ENCODE measurements around the gene ANKS1B.
"Not testable (repeated sequence)": the region's sequence is repeated elsewhere in the genome, so short reads cannot be mapped to it uniquely, and the experiment has no call there.

ANKS1B gene

DNA sequence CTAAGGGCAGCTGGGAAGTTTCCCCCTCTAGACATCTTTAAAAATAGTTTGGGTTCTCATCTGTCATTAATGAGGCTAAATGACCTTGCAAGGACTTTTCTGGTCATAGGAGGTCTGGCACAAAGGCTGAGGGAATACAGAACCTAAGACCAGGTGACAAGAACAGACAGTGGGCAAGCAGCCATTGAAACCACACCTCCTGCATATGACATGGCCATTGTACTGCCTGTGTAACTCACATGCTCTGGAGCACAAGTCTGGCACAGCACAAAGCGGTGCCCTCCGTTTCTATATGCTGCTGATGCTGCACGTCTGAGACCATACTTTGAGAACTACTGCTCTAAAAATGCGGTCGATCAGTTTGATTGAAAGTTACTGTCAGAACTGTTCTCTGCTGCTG lies 1196.3 kb downstream of the ANKS1B start:
- DNase-seq, result no peak

DNA sequence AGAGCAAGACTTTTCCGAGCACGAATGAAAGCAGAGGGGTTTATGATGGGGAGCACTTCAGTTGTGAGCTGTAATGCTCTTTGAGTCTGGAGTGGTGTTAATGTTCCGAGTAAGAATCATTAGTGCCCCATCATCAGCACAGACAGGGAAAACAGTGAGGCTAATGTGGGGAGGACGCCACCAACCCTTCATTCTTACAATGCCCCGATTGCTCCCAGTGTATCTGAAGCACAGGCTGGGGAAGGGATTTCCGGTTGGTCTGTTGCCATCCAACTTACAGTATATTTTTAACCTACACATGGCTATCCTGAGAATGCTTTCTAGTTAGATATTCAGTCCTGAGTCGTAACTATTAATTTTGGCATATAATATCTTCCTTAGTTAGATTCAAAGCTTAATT lies 1198.1 kb downstream of the ANKS1B start:
- no peak for DNase-seq

DNA sequence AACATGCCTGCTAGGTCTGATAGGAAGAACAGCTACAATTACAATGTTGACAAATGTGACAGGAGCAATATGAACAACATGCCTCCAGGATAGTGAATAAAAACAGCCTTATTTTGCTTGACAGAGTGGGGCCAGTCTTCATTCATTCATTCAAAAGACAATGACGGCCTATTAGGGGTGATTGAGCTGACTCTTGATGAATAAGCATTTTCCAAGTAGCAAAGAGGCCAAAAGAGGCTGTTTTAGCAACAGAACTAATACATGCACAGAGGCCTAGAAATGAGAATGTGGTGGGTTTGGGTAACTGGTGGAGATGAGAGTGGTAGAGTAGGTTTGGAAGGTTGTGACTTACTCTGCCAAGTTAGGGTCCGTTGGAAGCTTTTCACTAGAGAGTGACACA lies 1201.3 kb downstream of the ANKS1B start:
- no peak for DNase-seq

DNA sequence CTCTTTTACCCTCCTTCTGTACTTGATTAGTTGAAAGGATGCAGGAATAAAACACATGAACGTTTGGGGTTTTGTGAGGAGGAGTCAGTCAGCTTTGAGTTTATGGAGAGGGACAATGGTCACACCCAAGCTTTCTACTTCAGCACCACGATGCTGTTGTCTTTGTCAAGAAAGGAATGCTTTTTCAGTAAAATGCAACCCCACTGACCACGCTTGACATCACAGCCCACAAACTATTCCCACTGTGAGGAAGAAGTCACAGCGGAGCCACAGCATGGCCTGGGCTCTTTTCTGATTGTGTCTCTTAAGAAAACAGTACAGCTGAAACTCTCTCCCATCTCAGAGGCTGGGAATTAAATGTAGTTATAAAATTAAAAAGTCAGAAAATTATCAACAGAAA lies 1204.5 kb downstream of the ANKS1B start:
- DNase-seq, result no peak

DNA sequence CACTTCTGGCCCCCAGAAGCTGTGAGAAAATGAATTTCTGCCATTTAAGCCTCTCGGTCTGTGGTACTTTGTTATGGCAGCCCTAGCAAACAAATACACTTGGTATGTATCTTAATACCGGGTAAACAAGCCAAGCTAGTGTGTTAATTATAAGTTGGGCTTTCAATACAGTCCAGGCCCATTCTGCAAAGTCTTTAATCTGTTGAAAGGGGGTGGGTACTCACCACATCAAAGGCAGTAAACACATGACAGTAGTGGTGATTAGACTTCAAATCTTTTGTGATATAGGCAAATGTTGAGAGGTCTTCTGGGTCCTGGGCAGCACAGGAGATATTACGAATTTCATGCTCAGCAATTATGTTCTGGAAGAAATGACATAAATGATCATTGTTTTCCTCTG lies 1211.9 kb downstream of the ANKS1B start:
- no peak for DNase-seq

DNA sequence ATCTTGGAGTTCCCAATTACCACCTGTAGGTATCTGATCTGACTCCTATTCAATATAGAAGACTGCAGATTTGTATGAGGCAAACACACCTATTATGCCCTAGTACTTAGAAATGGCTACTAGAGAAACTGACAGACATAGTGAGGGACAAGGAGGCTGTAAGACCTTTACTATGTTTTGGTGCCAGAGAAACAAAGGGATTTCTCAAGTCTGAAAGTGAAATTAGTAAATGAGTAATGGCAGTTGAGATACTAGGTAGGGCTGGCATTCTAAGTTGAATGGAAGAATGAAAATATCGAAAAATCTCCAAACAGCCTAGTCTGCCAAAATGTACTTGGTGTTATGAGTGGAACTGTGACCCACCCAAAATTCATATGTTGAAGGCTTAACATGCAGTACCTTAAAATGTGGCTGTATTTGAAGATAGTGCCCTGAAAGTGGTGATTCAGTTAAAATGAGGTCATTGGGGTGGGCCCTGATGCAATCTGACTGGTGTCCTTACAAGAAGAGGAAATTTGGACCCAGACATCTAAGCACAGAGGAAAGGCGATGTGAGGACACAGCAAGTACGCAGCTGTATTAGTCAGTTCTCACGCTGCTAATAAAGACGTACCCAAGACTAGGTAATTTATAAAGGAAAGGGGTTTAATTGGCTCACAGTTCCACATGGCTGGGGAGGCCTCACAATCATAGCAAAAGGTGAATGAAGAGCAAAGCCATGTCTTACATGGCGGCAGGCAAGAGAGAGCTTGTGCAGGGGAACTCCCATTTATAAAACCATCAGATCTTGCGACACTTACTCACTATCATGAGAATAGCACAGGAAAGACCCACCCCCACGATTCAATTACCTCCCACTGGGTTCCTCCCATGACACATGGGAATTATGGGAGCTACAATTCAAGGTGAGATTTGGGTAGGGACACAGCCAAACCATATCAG lies 1212.7 kb downstream of the ANKS1B start:
- DNase-seq, result no peak

DNA sequence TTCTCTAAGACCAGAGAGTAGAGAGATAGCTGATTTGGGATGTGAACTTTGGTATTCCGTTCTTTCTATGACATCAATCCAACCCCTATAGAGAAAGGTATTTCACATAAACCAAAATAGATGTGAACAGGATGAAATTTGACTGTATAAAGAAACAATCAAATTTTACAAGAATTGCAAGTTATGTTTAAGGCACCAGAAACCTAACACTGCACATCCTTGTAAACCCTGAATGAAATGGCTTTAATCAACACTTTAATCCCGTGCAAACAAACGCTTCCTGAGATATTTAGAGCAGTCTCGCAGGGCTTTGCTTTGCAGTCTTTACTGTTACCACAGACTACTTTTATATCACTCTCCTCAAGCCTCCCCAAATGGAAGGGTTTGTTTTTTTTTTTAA lies 1214.5 kb downstream of the ANKS1B start:
- DNase-seq, result no peak

DNA sequence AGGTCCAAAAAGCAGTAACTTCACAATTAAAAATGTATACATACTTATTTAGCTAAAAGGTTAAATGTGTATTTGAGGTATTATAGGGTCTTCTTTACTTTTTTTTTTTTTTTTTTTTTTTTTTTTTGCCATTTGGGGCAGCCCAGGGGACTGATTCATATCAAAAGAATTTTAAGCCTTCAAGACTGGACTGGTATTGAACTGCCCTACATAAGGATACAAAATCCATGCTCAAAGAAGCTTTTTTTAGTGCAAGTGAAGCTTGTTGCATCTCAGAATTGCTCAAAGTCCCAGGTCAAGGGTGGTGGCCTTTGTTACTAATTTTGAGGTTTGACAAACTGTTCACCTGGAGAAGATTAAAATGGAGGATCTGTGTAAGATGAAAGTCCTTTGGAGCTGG lies 1215.7 kb downstream of the ANKS1B start:
- DNase-seq, result no peak

DNA sequence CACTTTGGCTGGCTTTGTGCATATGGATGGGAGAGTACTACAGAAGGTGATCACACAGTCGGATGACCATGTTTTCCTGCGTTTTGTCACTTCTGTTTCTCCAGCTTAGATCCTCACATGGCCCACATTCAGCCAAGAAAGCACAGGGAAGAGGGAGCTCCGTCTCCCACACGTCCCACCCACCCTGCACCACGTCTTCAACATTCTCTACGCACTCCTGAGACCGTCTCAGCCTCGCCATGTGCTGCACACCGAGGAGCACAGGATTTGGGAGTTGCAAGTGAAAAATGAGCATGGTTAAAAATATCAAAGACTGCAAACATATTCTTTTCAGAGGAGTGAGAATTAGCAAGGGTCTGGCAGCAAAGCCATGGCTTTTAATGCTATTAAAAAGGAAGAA lies 1217.5 kb downstream of the ANKS1B start:
- no peak for DNase-seq

DNA sequence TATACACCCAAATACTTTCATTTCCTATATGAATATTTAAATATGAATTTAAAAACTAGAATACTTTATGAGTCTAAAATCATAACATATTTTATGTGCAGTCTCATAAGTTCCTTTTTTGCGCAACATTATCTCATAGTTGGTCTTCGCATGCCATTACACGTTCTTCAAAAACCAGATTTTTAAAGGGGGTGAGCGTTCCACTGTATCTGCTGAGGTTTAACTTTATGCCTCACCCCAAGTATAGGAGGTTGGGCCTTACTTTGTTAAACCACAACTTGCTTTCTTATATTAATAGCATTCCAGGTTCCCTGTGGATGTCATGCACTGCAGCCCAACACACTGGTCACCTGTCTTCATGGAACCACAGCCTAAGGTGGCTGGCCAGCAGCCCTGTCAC lies 1221.1 kb downstream of the ANKS1B start:
- no peak for DNase-seq

DNA sequence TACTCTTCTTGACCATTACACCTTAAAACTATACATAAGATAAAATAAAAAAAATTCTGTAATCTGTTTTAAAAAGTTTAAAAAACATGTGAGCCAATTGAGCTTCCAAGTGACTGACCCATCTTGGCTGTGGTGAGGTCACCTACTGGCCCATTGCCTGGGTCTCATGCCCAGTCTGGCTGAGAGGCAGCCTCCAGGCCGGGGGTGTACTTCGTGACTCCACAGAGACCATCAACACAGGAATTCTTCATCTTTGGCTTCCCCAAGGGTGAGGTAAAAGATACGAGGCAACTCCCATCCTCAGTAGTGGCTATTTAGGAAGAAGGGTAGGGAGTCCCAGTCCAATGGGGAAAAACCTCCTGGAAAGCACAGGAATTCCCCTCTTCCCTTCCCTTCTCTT lies 1226.4 kb downstream of the ANKS1B start:
- DNase-seq, result no peak

DNA sequence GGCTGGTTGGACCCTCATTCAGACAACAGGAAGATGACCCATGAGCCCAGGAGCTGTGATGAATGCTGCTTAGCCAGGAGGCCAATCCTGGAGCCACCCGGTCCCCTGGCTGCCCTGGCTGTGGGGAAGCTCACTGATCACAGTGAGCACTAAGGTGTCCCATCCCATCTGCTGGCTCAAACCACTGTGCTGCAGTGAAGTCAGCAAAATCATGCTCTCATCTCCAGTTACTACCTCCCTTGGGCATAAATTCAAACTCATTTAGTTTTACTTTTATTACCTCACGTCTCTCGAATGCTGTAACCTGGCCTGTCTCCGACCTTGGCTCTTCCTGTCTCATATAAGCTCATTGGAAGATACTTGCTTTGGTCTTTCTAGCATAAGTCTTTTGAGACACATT lies 1227.3 kb downstream of the ANKS1B start:
- no peak for DNase-seq

DNA sequence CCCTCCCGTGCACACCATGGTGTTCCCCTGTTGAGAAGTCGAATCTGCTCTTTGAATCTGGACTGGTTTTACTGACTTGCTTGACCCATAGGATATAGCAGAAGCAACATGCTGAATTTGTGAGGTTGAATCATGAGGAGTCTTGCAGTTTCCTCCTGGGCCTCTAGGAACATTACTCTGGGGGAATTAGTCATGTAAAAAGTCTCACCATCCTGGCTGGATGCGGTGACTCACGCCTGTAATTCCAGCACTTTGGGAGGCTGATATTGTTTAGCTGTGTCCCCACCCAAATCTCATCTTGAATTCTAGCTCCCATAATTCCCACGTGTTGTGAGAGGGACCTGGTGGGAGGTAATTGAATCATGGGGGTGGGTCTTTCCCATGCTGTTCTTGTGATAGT lies 1228.9 kb downstream of the ANKS1B start:
- DNase-seq, result not testable (repeated sequence)

DNA sequence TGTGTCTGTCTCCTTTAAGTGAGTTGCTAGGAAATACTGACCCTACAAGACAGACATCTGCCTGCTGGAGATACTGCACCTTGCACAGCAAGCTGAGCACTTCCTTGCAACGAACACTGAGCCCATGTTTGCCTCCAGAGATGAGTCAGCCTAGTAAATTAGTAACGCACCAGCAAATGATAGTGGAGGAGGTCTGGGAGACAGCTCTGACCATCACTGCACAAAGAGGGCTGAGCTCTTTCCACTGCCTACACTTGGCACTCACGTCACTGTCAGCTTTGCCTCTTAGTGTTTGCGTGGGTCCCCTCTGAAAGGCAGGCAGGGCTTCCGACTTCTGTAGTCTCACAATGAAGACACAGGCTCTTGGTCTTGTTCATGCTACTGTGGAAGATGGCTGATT lies 1230.6 kb downstream of the ANKS1B start:
- DNase-seq, result no peak

DNA sequence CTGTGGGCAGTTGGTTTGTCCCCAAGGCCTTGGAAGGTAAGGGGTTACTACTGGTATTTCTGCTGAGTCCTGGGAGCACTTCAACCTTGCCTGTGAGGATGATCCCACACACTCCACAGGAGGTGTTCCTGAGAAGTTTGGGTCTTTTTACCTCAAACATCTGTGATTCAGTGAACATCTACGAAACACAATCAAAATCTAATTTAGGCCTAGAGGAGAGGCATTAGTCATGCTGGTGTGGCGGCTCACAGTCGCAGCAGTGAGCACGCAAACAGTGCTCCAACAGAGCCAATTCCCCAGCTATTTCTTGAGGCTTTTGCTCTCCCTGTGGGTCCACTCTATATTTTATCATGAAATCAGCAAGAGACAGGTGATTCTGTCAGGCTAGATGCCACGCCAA lies 1232.0 kb downstream of the ANKS1B start:
- DNase-seq, result no peak

DNA sequence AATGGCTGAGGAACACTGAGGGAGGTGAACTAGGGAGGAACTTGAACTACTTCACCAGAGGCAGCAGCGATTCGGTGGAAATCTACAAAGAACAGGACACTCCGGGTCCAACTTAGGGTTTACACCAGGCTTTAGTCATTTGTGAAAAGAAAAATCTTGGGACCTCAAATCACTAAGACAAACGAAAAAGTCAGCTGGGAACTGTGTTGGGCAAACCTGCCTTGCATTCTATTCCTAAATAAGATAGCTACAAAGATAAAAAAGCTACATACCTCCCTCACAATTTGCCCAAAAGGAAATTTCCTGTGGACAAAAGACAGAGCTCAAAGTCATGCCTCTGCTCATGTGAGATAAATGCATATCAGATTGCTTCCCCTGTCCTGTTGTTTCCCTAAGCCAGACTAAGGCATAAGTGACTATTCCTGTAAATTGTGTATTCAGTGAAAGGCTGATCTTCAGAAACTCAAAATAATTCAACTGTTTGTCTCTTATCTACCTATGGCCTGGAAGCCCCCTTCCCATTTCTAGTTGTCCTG lies 1233.1 kb downstream of the ANKS1B start:
- DNase-seq, result no peak

DNA sequence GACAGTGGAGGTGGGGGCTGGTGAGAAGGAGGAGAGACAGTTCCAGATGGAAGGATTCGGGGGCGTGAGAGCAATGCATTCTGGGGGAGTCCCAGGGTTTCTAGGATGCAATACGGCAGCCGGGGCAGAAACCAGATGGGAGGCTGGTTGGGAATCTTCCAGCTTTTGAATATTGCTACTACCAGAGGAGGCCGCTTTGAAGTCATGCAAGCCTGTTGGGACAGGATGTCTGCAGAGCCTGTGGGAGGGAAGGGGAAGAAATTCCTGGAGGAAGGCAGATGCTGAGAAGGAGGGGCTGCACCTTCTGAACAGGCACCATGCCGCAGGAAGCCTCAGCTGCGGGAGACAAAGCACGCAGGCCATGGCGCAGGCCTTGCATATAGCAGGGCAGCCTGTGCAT lies 1234.2 kb downstream of the ANKS1B start:
- DNase-seq, result no peak

DNA sequence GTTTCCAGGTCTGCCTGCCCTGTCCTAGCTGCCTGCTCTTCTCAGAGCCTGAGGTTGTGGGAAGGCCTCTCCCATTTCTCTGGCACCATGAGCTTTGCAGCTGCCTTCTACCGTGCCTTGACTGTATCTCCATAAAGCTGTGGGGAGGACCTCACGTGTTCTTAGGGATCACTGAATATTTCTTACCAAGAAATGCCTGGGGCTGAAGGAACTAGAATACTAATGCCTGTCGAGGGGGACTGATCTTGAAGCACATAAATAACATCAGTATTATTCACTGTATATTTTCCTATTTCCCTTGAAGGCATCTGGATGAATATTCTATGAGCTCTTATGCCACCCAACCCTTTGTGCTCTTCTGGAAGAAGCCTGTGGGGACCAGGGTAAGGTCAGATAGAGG lies 1236.3 kb downstream of the ANKS1B start:
- DNase-seq, result no peak

DNA sequence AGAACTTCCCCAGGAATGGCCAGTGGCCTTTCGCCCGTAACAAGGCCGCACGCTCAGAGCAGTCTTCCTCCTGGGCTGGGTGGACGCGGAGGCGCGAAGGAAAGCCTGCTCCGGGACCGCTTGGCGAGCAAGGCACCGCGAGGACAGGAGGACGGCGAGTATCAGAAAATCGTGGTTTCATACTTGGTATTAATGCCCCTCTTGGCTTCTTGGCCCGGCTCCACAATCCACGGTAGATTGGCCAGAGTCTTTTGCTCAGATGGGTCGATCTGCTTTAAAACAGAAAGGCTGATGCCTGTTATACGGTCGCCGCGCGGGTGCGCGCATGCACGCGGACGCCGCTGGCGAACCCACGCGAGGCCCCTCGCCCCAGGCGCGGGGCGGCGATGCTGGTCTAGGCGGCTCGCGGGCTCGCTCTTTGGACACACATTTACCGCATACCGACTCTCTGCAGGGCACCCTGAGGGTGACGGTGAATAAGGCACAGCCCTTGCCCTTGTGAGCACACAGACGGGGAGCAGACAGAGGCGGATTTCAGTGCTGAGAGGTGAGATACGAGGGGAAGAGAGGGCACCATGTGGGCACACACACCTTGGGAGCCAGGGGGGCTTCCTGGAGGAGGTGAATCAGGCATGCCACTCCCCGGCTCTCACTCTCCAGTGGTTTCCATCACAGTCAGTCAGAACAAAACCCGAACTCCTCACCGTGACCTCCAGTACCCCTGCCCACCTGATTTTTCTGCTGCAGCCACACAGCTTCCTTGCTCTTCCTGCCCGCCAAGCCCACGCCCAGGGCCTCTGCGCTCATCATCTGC lies 1239.0 kb downstream of the ANKS1B start:
- DNase-seq, result no peak

DNA sequence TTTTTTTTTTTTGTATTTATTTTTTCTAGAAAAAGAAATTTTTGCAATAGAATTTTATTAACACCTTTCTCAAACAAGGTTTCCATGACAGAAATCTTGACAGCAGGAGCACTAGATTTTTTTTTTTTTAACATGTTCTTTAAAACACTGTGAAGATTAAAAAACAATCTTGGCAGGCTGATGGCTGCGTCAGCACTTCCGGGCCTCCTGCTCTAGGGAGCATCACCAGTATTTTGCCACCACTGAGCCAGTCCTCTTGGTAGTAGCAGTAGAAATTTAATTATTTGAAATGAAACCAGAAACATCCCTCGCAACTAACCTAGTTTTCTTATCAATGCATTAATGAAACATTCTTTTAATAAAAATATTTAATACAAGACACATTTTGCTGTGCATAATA lies 1240.1 kb downstream of the ANKS1B start:
- no peak for DNase-seq

DNA sequence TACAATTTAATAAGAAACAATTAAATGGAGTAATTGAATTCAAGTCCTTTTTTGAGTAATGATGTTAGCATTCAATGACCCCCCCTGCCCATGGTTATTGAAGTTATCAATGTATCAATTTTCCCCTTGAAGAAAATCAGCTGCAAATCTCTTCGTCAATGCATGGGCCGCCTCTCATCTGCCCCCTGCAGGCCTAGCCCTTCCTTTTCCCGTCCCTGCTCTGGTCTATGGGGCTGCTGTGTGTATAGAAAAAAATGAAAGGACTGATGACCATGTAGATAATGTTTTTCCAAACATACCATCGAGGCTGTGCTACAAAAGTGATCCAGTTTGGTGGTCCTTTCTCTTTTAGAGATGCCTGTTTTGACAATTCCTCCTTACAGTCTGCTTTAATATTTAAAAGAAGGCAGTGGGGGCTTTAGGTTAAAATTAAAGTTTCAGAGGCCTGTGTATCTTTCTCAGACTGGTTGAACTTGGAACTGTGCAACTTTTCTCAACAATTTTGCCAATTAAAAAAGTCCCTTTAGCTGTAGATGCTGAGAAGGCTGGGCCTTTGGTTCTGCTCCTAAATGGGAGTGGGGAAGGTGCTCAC lies 1241.3 kb downstream of the ANKS1B start:
- no peak for DNase-seq

DNA sequence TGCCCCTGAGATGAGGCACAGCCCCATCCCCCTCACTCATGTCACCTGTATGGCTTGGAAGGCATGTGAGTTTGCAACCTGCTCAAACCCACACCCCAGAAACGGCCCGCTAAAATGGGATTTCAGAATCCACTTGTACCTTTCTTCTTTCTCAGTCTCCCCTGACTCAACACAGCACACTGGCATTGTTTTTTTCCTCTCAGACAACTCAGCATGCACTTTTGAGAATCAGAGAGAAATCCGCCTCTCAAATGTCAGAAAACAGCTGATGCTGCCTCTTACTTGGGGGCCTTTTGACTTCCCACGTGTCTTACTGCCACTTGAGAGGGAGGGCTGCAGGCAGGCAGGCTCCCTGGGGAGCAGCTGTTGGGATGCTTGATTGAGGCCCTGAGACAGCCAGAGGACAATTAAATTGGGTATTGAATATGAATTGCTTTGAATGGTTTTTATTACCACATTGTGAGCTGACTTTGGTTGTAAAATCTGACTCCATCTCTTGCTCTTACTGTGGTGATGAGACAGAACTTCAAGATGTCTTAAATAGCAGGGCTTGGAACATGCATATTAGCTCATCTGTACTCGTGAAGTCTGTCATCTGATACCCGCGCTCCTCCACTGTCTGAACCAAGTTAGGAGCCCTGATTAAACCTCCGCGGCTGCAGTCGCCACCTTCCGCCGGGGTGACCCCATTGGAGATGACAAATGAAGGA lies 1243.0 kb downstream of the ANKS1B start:
- DNase-seq, result no peak

DNA sequence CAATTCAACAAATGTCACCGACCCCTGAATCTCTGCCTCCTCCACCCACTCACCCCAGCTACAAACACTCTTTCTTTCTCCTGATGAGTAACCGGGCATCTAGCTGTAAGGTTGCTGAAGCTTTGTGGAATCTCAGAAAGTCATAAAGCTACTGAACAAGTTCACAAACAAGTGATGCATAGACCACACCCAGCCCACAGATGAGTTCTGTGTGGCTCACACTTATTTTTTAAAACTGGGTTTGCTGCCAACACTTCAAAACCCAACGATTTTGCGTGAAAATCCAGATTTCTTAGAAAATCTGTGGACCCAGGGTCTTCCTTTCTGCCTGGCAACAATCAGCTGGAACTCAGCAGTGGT lies 1243.6 kb downstream of the ANKS1B start:
- DNase-seq, result no peak
